WERI-Rb-1 (cell line): ENCODE measurements around the gene MYH3.

Source experiments
- DNase-seq: peaks from one replicate; pipeline ENCODE4 v3.0.0-alpha.2; 2020
- H3K27ac ChIP-seq: fragments of 250-450 bp; sonication (Bioruptor Pico); 2 replicates; pipeline ENCODE4 v1.5.1; 2020; ENCODE audit warnings: mild to moderate bottlenecking, moderate library complexity
- H3K27me3 ChIP-seq: fragments of 250-450 bp; sonication (Bioruptor Pico); 2 replicates; pipeline ENCODE4 v1.5.1; 2021; ENCODE audit warnings: mild to moderate bottlenecking, low read depth, moderate library complexity; ENCODE audit not compliant: insufficient read depth, severe bottlenecking
- H3K36me3 ChIP-seq: fragments of 250-450 bp; sonication (Bioruptor Pico); 2 replicates; pipeline ENCODE4 v1.5.1; 2020; ENCODE audit warnings: mild to moderate bottlenecking, moderate library complexity
- H3K4me3 ChIP-seq: 2 replicates; pipeline ENCODE4 v1.5.1; 2011; ENCODE audit warnings: low read depth, mild to moderate bottlenecking, control low read depth, low read length
- H3K9me3 ChIP-seq: fragments of 250-450 bp; sonication (Bioruptor Pico); 2 replicates; pipeline ENCODE4 v1.5.1; 2021; ENCODE audit warnings: mild to moderate bottlenecking, moderate library complexity; ENCODE audit not compliant: severe bottlenecking
- CTCF ChIP-seq: IDR thresholded peaks from 2 replicates; pipeline ENCODE4 v1.5.1; 2011; ENCODE audit warnings: low read depth, mild to moderate bottlenecking, control low read depth, inconsistent platforms, low read length

MYH3 gene

GRCh38 chr17:10618202-10618635 lies 38.9 kb downstream of the MYH3 start:
- no peak overlapping the region for H3K27ac ChIP-seq
- H3K9me3 ChIP-seq: no peaks in the 10 kb centered on the region
- H3K36me3 ChIP-seq: no peaks in the 10 kb centered on the region
- no peaks in the 10 kb centered on the region for H3K27me3 ChIP-seq
- H3K4me3 ChIP-seq: no peak overlapping the region
- TF ChIP-seq CTCF: peak; percentile 93
- peak; percentile 72 for DNase-seq

GRCh38 chr17:10617120-10617505 lies 40.0 kb downstream of the MYH3 start:
- no peak for DNase-seq
- Histone ChIP-seq H3K9me3 (no peaks in the 10 kb centered on the region), H3K4me3 (no peak overlapping the region), H3K36me3 (no peaks in the 10 kb centered on the region), H3K27me3 (no peaks in the 10 kb centered on the region), H3K27ac (no peak overlapping the region)
- no peak for TF ChIP-seq CTCF

- DNase-seq: peak; percentile 85
- TF ChIP-seq CTCF: peak; percentile 89
- no peak overlapping the region for H3K27ac ChIP-seq
Measured at GRCh38 chr17:10616502-10617119, 40.5 kb downstream of the MYH3 start.

GRCh38 chr17:10614536-10615155 lies 42.5 kb downstream of the MYH3 start:
- TF ChIP-seq CTCF: peak; percentile 87
- DNase-seq: peak; percentile 71
- no peaks in the 10 kb centered on the region for H3K36me3 ChIP-seq

More at GRCh38 chr17:10616502-10617119, 40.5 kb downstream of the MYH3 start:
- H3K4me3 ChIP-seq: no peak overlapping the region
- H3K9me3 ChIP-seq: no peaks in the 10 kb centered on the region
- H3K27me3 ChIP-seq: no peaks in the 10 kb centered on the region
- no peaks in the 10 kb centered on the region for H3K36me3 ChIP-seq

GRCh38 chr17:10613775-10614513 lies 43.2 kb downstream of the MYH3 start:
- no peak for TF ChIP-seq CTCF
- no peak overlapping the region for H3K4me3 ChIP-seq
- no peaks in the 10 kb centered on the region for H3K27me3 ChIP-seq
- no peaks in the 10 kb centered on the region for H3K36me3 ChIP-seq
- no peak for DNase-seq
- no peaks in the 10 kb centered on the region for H3K9me3 ChIP-seq
- H3K27ac ChIP-seq: no peak overlapping the region

More at GRCh38 chr17:10614536-10615155, 42.5 kb downstream of the MYH3 start:
- no peak overlapping the region for H3K4me3 ChIP-seq
- no peaks in the 10 kb centered on the region for H3K27me3 ChIP-seq
- no peaks in the 10 kb centered on the region for H3K9me3 ChIP-seq
- H3K27ac ChIP-seq: no peak overlapping the region
